Measurements from ENCODE around the gene SMPD1.
A peak's percentile ranks its signal among the peaks of the same experiment; 100 is the strongest.

Gene SMPD1

GRCh38 chr11:6397636-6398035 is 7.4 kb downstream of the SMPD1 start:
- DNase-seq: no peak
- no peaks in the 10 kb centered on the region for H3K27me3 ChIP-seq (ENCODE audit: insufficient read depth, low read length, poor library complexity)
- ATAC-seq (ENCODE audit: insufficient read depth, low read depth): no peak
- no peaks in the 10 kb centered on the region for H3K9me3 ChIP-seq (ENCODE audit: insufficient read depth, low read length, severe bottlenecking)
- H2AFZ ChIP-seq (ENCODE audit: low read depth, low read length): no peak overlapping the region
- no peaks in the 10 kb centered on the region for H3K36me3 ChIP-seq (ENCODE audit: insufficient read depth, low read length)
- no peak overlapping the region for H3K27ac ChIP-seq (ENCODE audit: low read length)
- no peak overlapping the region for H3K4me2 ChIP-seq (ENCODE audit: insufficient read depth, low read length)
- H3K9ac ChIP-seq (ENCODE audit: low read depth, low read length): no peak overlapping the region
- H3K79me2 ChIP-seq (ENCODE audit: insufficient read depth, low read length): no peaks in the 10 kb centered on the region
- H4K20me1 ChIP-seq (ENCODE audit: insufficient read depth, low read length): peaks cover 9% of the 10 kb centered on the region; the same call in 1 of the 2 replicates
- peaks cover 22% of the 10 kb centered on the region for H3K4me1 ChIP-seq (ENCODE audit: insufficient read depth, low read length)
- TF ChIP-seq, protein P1, sequence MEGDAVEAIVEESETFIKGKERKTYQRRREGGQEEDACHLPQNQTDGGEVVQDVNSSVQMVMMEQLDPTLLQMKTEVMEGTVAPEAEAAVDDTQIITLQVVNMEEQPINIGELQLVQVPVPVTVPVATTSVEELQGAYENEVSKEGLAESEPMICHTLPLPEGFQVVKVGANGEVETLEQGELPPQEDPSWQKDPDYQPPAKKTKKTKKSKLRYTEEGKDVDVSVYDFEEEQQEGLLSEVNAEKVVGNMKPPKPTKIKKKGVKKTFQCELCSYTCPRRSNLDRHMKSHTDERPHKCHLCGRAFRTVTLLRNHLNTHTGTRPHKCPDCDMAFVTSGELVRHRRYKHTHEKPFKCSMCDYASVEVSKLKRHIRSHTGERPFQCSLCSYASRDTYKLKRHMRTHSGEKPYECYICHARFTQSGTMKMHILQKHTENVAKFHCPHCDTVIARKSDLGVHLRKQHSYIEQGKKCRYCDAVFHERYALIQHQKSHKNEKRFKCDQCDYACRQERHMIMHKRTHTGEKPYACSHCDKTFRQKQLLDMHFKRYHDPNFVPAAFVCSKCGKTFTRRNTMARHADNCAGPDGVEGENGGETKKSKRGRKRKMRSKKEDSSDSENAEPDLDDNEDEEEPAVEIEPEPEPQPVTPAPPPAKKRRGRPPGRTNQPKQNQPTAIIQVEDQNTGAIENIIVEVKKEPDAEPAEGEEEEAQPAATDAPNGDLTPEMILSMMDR (IDR thresholded peaks at IDR 0.05; ENCODE audit: borderline replicate concordance, extremely low read depth, low read length, poor library complexity, severe bottlenecking): no peak
- no peak for TF ChIP-seq EZH2 (IDR thresholded peaks at IDR 0.05; ENCODE audit: borderline replicate concordance, low read depth, low read length, severe bottlenecking)
- H3K4me3 ChIP-seq (ENCODE audit: low read depth in 1 of 2, low read length in 2 of 2): no peak overlapping the region

DNA sequence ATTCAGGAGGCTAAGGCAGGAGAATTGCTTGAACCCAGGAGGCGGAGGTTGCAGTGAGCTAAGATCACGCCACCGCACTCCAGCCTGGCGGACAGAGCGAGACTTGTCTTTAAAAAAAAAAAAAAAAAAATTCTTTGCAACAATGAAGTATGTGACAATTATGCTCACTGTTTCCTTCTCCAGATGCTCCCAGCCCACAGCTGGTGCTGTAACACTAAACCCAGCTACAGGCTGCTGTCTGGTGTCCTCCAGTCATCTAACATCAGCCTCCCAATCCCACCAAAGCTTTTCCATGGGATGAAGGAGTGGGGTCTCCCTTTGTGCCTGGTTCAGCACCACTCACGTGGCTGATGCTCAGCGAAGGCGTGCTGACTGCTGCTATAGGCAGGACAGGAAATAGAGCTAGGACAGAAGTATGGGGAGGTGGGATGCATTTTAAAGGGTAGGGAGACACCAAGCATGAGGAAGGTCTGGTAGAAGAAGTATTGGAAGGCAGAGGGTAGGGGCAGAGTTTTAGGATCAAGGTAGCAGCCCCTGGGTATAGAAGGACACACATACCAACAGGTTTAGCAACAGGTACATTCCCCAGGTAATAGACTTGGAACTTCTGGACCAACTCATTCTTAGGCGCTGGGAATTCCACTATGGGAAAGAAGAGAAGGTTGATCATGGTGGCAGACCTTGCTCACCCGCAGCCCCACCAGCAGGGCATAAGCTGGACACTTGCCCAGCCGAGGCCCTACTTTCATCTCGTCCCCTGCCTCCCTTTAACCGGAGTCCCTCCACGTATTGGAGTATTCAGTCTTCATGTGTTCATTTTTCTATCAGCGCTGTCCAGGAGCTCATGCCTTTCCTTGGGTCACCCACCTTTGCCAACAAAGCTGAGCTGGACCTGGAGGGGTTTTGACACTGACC is 10.4 kb downstream of the SMPD1 start:
- Histone ChIP-seq H3K27ac (ENCODE audit: low read length) (peak overlapping the region; percentile 89; the same call in 1 of the 2 replicates), H3K79me2 (ENCODE audit: insufficient read depth, low read length) (no peaks in the 10 kb centered on the region), H3K4me1 (ENCODE audit: insufficient read depth, low read length) (peaks cover 46% of the 10 kb centered on the region), H4K20me1 (ENCODE audit: insufficient read depth, low read length) (peaks cover 13% of the 10 kb centered on the region; the same call in 1 of the 2 replicates), H3K4me2 (ENCODE audit: insufficient read depth, low read length) (no peak overlapping the region), H3K27me3 (ENCODE audit: insufficient read depth, low read length, poor library complexity) (no peaks in the 10 kb centered on the region), H3K4me3 (ENCODE audit: low read depth in 1 of 2, low read length in 2 of 2) (no peak overlapping the region), H3K9me3 (ENCODE audit: insufficient read depth, low read length, severe bottlenecking) (no peaks in the 10 kb centered on the region), H3K9ac (ENCODE audit: low read depth, low read length) (no peak overlapping the region), H3K36me3 (ENCODE audit: insufficient read depth, low read length) (no peaks in the 10 kb centered on the region), H2AFZ (ENCODE audit: low read depth, low read length) (no peak overlapping the region)
- no peak for TF ChIP-seq EZH2 (IDR thresholded peaks at IDR 0.05; ENCODE audit: borderline replicate concordance, low read depth, low read length, severe bottlenecking)
- DNase-seq (no peak), ATAC-seq (ENCODE audit: insufficient read depth, low read depth) (no peak)

GRCh38 chr11:6401464-6401863 is 11.2 kb downstream of the SMPD1 start:
- H4K20me1 ChIP-seq (ENCODE audit: insufficient read depth, low read length): peaks cover 13% of the 10 kb centered on the region; the same call in 1 of the 2 replicates
- DNase-seq (peak; percentile 46), ATAC-seq (ENCODE audit: insufficient read depth, low read depth) (no peak)
- peak overlapping the region; percentile 50; the same call in 1 of the 2 replicates for H3K9ac ChIP-seq (ENCODE audit: low read depth, low read length)
- peak overlapping the region; percentile 65 for H3K4me2 ChIP-seq (ENCODE audit: insufficient read depth, low read length)
- no peaks in the 10 kb centered on the region for H3K27me3 ChIP-seq (ENCODE audit: insufficient read depth, low read length, poor library complexity)
- H3K27ac ChIP-seq (ENCODE audit: low read length): peak overlapping the region; percentile 89
- H3K4me3 ChIP-seq (ENCODE audit: low read depth in 1 of 2, low read length in 2 of 2): peak overlapping the region in 1 of 2 experiments; percentile 47; a peak in 1 of 4 replicates
- H3K4me1 ChIP-seq (ENCODE audit: insufficient read depth, low read length): peaks cover 46% of the 10 kb centered on the region
- TF ChIP-seq EZH2 (IDR thresholded peaks at IDR 0.05; ENCODE audit: borderline replicate concordance, low read depth, low read length, severe bottlenecking): no peak
- TF ChIP-seq, protein P1 (IDR thresholded peaks at IDR 0.05; ENCODE audit: borderline replicate concordance, extremely low read depth, low read length, poor library complexity, severe bottlenecking): no peak
- no peak overlapping the region for H2AFZ ChIP-seq (ENCODE audit: low read depth, low read length)
- H3K36me3 ChIP-seq (ENCODE audit: insufficient read depth, low read length): no peaks in the 10 kb centered on the region
- no peaks in the 10 kb centered on the region for H3K79me2 ChIP-seq (ENCODE audit: insufficient read depth, low read length)
- no peaks in the 10 kb centered on the region for H3K9me3 ChIP-seq (ENCODE audit: insufficient read depth, low read length, severe bottlenecking)

DNA sequence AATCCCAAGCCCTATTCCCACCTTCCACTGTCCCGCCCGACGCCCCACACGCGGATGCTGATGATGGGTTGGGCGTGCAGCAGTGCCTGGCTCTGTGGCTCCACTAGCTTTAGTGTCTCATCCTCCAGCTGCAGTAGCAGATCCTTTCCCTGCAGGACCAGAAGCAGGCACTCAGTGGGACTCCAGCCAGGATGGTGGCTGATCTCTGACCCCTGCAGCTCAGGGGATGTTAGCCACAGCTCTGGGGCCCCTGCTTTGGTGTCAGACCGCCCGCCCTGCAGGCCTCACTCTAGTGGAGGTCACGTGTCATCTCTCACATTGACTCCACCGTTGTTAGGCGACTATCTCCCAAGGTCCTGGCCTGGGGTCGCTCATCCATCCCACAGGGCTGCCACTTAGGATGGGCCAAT is 11.8 kb downstream of the SMPD1 start:
- ATAC-seq (ENCODE audit: insufficient read depth, low read depth): peak; percentile 14
- Histone ChIP-seq H2AFZ (ENCODE audit: low read depth, low read length) (peak overlapping the region; percentile 55; the same call in 1 of the 2 replicates), H3K79me2 (ENCODE audit: insufficient read depth, low read length) (no peaks in the 10 kb centered on the region), H3K9me3 (ENCODE audit: insufficient read depth, low read length, severe bottlenecking) (no peaks in the 10 kb centered on the region), H3K9ac (ENCODE audit: low read depth, low read length) (peak overlapping the region; percentile 50), H3K4me3 (ENCODE audit: low read depth in 1 of 2, low read length in 2 of 2) (peak overlapping the region in 1 of 2 experiments; percentile 47; a peak in 2 of 4 replicates), H4K20me1 (ENCODE audit: insufficient read depth, low read length) (peaks cover 13% of the 10 kb centered on the region; the same call in 1 of the 2 replicates), H3K36me3 (ENCODE audit: insufficient read depth, low read length) (no peaks in the 10 kb centered on the region), H3K27me3 (ENCODE audit: insufficient read depth, low read length, poor library complexity) (no peaks in the 10 kb centered on the region), H3K4me1 (ENCODE audit: insufficient read depth, low read length) (peaks cover 46% of the 10 kb centered on the region), H3K4me2 (ENCODE audit: insufficient read depth, low read length) (peak overlapping the region; percentile 65), H3K27ac (ENCODE audit: low read length) (peak overlapping the region; percentile 89)
- TF ChIP-seq EZH2 (IDR thresholded peaks at IDR 0.05; ENCODE audit: borderline replicate concordance, low read depth, low read length, severe bottlenecking): no peak
- TF ChIP-seq, protein P1 (IDR thresholded peaks at IDR 0.05; ENCODE audit: borderline replicate concordance, extremely low read depth, low read length, poor library complexity, severe bottlenecking): no peak
- peak; percentile 36 for DNase-seq
